Measurements from ENCODE around the gene OR10A2. TPM values are rescaled to one million over a fixed set of nuclear protein-coding genes. Genes with fewer than 3 reads are reported as not detected.
"Not testable (repeated sequence)": the region's sequence is repeated elsewhere in the genome, so short reads cannot be mapped to it uniquely, and the experiment has no call there.

Gene OR10A2
- total RNA-seq, 1 donor from 2014 or later = not detected

- no peak overlapping the region for H3K27ac ChIP-seq
Observed at GRCh38 chr11:6900327-6900999, 37.6 kb downstream of the OR10A2 start.

GRCh38 chr11:6904804-6905203 lies 41.9 kb downstream of the OR10A2 start:
- H3K27ac ChIP-seq; H3K36me3 ChIP-seq; intact Hi-C loops (cut with DNase I); DNase-seq; H3K27me3 ChIP-seq (ENCODE audit: low read depth); H3K9me3 ChIP-seq; H3K4me3 ChIP-seq; ATAC-seq; H3K4me1 ChIP-seq: not testable (repeated sequence)

More at GRCh38 chr11:6900327-6900999, 37.6 kb downstream of the OR10A2 start:
- Histone ChIP-seq H3K4me1 (no peaks in the 10 kb centered on the region), H3K9me3 (no peaks in the 10 kb centered on the region), H3K4me3 (no peak overlapping the region), H3K36me3 (no peaks in the 10 kb centered on the region), H3K27me3 (ENCODE audit: low read depth) (no peaks in the 10 kb centered on the region)
- DNase-seq (no peak), ATAC-seq (no peak)
- TF ChIP-seq, protein P1, sequence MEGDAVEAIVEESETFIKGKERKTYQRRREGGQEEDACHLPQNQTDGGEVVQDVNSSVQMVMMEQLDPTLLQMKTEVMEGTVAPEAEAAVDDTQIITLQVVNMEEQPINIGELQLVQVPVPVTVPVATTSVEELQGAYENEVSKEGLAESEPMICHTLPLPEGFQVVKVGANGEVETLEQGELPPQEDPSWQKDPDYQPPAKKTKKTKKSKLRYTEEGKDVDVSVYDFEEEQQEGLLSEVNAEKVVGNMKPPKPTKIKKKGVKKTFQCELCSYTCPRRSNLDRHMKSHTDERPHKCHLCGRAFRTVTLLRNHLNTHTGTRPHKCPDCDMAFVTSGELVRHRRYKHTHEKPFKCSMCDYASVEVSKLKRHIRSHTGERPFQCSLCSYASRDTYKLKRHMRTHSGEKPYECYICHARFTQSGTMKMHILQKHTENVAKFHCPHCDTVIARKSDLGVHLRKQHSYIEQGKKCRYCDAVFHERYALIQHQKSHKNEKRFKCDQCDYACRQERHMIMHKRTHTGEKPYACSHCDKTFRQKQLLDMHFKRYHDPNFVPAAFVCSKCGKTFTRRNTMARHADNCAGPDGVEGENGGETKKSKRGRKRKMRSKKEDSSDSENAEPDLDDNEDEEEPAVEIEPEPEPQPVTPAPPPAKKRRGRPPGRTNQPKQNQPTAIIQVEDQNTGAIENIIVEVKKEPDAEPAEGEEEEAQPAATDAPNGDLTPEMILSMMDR (IDR thresholded peaks at IDR 0.05) = no peak
- intact Hi-C loops (cut with DNase I) = no loop called here

DNA sequence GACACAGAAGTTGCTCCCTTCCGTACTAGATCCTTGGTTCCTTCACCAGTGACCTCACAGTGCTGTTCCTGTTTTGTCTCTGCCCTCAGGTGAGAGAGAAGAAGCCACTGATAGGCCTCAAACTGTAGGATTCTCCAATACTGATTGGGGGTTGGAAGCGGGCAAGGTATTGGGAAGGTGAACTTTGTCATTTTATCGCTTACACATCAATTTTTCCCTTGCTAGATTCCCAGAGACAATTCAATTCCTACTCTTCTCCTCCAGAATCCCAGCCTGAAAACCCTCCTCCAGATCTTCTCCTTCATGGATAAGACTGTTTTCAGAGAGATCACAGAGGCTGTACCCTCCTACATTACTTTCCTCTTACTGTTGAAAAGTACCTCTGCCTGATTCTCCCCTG lies 48.5 kb downstream of the OR10A2 start:
- H3K36me3 ChIP-seq = no peaks in the 10 kb centered on the region
- intact Hi-C loops (cut with DNase I) = no loop called here
- no peaks in the 10 kb centered on the region for H3K4me1 ChIP-seq
- no peaks in the 10 kb centered on the region for H3K27me3 ChIP-seq (ENCODE audit: low read depth)
- no peak overlapping the region for H3K4me3 ChIP-seq
- no peaks in the 10 kb centered on the region for H3K9me3 ChIP-seq
- no peak overlapping the region for H3K27ac ChIP-seq
- DNase-seq (no peak), ATAC-seq (no peak)
- TF ChIP-seq, protein P1 (IDR thresholded peaks at IDR 0.05) = no peak

GRCh38 chr11:6911948-6912347 lies 49.1 kb downstream of the OR10A2 start:
- Histone ChIP-seq H3K9me3 (no peaks in the 10 kb centered on the region), H3K4me1 (no peaks in the 10 kb centered on the region), H3K36me3 (no peaks in the 10 kb centered on the region), H3K27me3 (ENCODE audit: low read depth) (no peaks in the 10 kb centered on the region), H3K4me3 (no peak overlapping the region), H3K27ac (no peak overlapping the region)
- TF ChIP-seq, protein P1 (IDR thresholded peaks at IDR 0.05) = no peak
- DNase-seq (no peak), ATAC-seq (no peak)
- intact Hi-C loops (cut with DNase I) = no loop called here

GRCh38 chr11:6919698-6920097 lies 56.8 kb downstream of the OR10A2 start:
- TF ChIP-seq, protein P1 (IDR thresholded peaks at IDR 0.05) = no peak
- DNase-seq = no peak
- no peaks in the 10 kb centered on the region for H3K4me1 ChIP-seq
- no peaks in the 10 kb centered on the region for H3K36me3 ChIP-seq
- no peaks in the 10 kb centered on the region for H3K9me3 ChIP-seq
- no peak for ATAC-seq
- H3K27ac ChIP-seq = no peak overlapping the region
- H3K27me3 ChIP-seq (ENCODE audit: low read depth) = no peaks in the 10 kb centered on the region
- intact Hi-C loops (cut with DNase I) = no loop called here
- no peak overlapping the region for H3K4me3 ChIP-seq

GRCh38 chr11:6920702-6921101 lies 57.8 kb downstream of the OR10A2 start, which contains the start of gene OR2D3:
Gene OR2D3 (plus strand): TSS chr11:6921002. CDS start chr11:6921002, 0 bp downstream.
- no peak for DNase-seq
- TF ChIP-seq, protein P1 (IDR thresholded peaks at IDR 0.05) = no peak
- Histone ChIP-seq H3K4me3 (no peak within 1 kb of the TSS), H3K9me3 (no peaks in the 10 kb centered on the region), H3K4me1 (no peaks in the 10 kb centered on the region), H3K27me3 (ENCODE audit: low read depth) (no peaks in the 10 kb centered on the region), H3K27ac (no peak within 1 kb of the TSS), H3K36me3 (no peaks in the 10 kb centered on the region)
- intact Hi-C loops (cut with DNase I) = no loop called here
- no peak for ATAC-seq
